ENCODE data around the gene UBA52.
"Not testable (repeated sequence)": the region's sequence is repeated elsewhere in the genome, so short reads cannot be mapped to it uniquely, and the experiment has no call there.

Gene UBA52

DNA sequence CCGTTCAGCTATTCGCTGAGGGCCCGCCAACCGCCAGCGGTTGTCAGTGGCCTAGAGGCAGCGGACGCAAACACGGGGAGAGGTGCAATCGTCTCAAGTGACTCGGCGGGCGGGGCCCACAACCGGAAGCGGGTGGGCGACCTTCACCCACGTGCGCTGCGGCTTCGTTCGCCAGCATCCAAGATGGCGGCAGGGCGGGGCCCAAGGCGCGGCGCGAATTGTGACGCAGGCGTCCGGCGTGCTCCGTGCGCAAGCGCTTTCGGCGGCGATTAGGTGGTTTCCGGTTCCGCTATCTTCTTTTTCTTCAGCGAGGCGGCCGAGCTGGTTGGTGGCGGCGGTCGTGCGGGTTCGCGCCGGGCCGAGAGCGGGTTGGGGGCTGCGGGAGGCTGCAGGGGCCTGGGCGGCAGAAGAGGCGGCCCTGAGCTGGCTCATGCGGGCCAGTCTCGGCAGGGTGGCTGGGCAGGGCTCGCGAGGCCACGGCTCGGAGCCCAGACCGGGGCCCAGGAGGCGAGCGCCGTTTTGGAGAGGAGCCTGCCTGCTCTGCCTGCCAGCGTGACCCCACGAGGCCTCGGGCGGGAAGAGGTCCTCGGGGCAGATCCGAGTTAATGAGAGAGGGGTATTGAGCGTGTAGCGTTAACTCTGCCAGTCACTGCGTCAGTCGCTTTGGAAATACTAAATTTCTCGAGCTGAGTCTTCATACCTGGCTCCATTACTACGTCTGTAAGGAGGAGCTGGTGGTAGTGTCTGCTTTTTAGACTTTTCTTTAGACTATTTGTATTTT is at the start of gene UBA52:
Gene UBA52 (plus strand): TSS at position 294 of the 781 bp plus-strand sequence. CDS start 1,444 bp downstream, outside the sequence.
- peak; percentile 100 for DNase-seq

DNA sequence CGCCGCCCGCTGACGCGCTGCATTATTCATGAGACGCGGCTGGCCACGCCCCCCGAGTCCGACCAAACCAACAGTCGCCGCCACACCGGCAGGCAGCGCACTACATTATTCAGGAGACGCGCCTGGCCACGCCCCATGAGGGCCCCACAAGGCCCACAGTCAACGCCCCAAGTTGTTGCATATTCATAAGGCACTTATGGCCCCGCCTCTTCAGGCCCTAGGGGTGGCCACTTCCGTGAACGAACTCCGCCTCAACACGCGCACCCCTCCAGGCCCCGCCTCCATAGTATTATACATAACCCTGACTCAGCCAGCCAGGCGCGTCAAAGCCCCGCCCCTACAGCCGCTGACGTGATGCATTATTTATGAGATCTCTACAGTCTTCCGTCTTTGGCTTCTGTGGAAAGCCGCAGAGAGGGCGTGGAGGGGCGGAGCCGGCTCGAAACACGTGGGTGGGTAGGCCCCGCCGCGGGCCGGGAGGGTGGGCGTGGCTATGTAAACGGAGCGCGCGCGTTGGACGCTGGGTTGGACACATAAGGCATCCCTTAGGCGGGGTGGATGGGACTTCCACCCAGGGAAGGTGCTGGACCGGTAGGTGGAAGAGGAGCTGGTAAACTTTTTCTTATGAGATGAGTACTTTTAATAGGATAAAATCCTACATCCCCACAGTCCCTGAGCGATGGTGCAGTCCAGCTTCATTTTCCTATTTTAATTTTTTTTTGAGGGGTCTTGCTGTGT is 49.4 kb upstream of the UBA52 start:
- DNase-seq = peak; percentile 100

DNA sequence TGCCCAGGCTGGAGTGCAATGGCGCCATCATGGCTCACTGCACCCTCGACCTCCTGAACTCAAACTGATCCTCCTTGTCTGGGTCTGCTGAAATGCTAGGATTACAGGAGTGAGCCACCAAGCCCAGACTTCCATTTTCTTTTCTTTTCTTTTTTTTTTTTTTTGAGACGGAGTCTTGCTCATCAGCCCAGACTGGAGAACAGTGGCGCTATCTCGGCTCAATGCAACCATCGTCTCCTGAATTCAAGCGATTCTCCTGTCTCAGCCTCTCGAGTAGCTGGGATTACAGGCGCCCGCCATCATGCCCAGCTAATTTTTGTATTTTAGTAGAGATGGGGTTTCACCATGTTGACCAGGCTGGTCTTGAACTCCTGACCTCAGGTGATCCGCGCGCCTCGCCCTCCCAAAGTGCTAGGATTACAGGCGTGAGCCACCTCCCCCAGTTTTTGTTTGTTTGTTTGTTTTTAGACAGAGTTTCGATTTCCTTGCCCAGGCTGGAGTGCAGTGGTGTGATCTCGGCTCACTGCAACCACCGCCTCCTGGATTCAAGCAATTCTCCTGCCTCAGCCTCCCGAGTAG is 48.7 kb upstream of the UBA52 start:
- DNase-seq = not testable (repeated sequence)

DNA sequence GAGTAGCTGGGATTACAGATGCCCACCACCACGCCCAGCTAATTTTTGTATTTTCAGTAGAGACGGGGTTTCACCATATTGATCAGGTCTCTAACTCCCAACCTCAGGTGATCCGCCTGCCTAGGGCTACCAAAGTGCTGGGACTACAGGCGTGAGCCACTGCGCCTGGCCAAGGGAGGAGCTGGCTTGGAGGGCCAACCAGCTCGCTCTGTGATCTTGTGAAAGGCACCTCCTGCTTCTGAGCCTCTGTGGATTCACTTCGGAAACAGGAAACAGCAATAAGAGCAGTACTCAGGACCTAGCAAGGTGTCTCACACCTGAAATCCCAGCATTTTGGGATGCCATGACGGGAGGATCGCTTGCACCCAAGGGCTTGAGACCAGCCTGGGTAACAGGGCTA is 47.8 kb upstream of the UBA52 start:
- DNase-seq = no peak

DNA sequence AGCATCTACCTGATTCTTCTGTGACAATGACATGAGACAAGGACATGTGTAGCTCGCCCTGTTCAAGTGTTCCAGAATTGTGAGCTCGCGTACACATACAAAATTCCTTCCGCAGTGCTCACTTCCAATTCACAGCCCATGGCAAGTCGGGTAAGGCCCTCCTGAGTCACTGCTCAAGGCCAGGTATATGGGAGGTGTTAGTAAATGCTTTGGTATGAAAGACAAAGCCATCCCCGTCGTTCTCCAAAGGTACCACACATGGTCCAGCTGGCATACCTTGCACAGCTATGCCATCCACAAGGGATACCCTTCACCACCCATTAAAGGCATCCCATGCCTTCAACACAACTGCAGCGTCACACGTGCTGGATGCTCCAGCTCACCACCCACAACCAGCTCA is 45.3 kb upstream of the UBA52 start:
- DNase-seq = no peak

DNA sequence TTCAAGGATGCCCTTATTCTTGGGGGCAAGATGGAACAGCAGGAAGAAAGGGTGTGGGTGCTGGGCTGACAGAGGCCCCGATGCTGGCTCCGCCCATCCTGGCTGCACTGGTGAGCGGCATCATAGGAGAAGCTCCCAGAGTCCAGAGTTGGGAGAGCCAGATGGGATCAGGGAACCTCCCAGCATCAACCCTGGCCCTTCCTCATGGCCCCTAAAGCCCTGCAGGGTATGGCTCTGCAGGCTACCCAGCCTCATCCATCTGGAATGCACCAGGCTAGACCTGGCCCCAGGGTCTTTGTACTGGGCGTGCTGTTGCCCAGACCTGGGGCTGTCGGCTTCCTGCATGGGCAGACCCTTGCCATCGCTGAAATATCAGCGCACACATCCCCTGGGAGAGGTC is 41.9 kb upstream of the UBA52 start:
- DNase-seq = no peak

DNA sequence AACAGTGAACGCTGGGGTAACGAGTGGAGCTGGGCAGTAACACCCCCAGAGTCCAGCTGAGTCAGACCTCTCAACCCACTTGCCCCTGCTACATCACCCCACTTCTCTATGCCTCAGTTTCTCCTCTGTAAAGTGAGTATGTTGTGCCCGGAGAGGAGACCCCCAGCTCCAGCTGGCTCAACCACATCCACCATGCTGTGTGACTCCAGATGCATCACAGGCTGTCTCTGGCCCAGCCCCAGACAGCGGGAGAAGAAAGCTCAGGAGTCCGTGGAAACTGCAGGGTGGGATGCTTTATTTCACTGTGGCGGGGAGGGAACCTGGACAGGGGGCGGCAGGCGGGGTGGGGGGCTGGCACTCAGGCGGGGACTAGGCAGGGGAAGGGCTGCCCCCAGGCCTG is 40.2 kb upstream of the UBA52 start:
- no peak for DNase-seq

DNA sequence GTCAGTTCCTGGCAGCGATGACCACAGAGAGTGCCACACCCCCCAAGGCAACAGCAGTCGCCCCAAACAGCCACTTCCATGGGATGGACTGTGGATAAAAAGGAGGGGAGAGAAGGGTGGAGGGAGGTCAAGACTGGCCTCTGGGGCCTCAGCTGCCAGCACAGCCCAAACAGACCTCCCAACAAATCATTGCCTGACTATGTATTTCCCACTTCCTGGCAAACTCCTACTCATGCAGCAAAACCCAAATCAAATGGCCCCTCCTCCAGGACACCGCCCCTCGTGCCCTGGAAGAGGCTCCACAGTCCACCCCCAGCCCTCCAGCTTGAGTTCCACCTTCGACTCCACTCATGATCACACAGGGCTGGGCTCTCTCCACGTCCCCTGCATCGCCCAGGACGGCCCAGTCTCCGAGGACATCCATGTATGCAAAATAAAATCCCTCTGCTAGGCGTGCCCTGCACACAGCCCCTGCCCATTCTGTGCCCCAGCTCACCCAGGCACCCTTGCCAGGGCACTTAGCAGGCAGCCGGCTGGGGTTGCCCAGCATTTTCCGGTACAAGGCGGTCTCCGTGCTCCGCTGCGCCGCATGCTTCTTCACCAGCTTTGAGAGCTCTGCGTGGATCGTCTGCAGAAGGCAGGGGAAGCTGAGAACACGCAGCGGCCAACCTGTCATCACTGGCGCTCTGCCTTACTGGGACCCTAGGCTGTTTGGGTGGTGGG is 39.3 kb upstream of the UBA52 start:
- DNase-seq = no peak

DNA sequence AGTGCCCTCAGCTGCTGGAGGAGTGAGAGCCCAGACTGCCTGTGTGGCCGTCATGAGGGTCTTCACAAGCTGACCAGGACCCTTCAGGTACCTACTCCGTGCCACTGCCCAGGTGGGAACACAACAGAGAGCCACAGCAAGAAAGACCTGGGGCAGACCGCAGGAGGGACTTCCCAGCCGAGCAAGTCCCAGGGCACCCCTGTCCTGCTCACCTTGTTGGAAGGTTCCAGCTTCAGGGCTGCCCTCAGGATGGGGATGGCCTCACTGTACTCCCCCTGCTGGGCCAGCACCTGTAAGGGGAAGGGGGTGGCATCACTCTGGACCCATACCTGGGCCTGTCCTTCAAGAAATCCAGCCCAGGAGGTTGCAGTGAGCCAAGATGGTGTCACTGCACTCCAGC is 38.6 kb upstream of the UBA52 start:
- DNase-seq = no peak

DNA sequence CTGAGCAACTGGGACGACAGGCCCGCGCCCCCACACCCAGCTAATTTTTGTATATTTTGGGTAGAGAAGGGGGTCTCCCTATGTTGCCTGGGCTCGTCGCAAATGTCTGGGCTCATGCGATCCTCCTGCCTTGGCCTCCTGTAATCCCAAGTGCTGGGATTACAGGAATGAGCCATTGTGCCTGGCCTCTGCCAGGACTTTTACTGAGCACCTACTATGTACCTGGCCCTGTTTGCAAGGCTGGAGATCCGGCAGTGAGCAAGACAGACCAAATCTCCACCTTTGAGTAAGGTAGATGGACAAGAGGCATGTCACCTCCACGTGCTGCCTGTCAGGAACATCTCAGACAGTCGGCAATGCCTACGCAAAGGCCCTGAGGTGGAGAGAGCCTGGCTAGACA is 35.2 kb upstream of the UBA52 start:
- DNase-seq = no peak

DNA sequence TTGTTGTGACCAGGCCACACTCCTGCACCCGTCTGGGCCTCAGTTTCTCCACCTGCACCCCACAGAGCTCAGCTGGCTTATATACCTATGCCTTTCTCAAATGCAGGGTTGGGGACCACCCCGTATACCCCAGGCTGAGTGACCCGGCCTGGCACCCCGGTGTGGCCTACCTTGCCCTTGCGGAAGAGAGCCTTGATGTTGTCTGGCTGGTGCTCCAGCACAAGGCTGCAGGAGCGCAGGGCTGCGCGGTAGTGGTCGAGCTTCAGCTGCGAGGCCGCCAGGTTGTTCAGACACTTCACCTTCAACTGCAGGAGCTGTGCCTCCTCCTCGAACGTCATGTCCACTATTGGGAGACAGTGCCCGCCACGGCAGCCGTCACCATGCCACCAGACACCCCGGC is 34.2 kb upstream of the UBA52 start:
- no peak for DNase-seq

DNA sequence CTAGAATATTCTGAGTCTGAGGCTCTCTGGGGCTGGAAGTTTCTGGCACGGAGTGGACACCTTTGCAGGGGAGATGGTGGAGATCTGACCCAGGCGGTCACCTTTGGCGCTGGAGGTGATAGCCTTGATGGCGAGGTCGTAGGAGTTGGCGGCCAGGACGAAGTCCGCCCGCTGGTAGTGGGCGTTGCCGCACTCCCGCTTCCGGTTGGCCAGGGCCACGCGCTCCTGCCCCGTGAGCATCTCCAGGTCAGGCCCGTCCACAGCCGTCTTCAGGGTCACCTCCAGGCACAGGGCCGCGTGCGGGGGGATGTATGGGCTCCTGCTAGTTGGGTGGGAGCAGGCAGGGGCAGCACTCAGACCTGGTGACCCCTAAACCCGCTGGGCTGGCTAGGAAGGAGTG is 33.5 kb upstream of the UBA52 start:
- no peak for DNase-seq

DNA sequence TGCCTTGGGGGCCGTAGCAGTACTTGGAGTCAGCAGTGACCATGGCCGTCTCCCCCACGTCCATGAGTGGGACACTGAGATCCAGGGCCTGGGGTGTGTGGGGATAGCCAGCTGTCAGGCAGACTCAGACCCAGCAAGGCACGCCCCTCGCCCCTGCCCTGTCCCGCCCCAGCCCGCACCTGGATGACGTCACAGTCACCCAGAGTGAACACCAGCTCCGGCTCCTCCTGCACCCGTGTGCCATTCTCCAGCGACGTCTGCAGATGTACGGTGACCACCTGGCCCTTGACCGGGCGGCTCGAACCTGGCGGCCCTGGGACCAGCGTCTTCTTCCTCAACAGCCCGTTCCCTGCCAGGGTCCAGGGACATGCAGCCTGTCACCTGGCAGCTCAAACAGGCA is 32.3 kb upstream of the UBA52 start:
- no peak for DNase-seq

DNA sequence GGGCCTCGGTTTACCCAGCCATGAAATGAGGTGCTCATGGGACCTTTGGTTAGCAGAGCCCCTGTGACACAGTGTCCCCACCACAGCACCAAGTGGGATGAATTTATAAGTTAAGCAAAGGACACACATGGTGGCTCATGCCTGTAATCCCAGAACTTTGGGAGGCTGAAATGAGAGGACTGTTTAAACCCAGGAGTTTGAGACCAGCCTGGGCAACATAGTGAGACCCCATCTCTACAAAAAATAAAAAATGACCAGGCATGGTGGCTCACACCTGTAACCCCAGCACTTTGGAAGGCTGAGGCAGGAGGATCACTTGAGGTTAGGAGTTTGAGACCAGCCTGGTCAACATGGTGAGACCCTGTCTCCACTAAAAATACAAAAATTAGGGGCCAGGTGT is 31.5 kb upstream of the UBA52 start:
- not testable (repeated sequence) for DNase-seq

DNA sequence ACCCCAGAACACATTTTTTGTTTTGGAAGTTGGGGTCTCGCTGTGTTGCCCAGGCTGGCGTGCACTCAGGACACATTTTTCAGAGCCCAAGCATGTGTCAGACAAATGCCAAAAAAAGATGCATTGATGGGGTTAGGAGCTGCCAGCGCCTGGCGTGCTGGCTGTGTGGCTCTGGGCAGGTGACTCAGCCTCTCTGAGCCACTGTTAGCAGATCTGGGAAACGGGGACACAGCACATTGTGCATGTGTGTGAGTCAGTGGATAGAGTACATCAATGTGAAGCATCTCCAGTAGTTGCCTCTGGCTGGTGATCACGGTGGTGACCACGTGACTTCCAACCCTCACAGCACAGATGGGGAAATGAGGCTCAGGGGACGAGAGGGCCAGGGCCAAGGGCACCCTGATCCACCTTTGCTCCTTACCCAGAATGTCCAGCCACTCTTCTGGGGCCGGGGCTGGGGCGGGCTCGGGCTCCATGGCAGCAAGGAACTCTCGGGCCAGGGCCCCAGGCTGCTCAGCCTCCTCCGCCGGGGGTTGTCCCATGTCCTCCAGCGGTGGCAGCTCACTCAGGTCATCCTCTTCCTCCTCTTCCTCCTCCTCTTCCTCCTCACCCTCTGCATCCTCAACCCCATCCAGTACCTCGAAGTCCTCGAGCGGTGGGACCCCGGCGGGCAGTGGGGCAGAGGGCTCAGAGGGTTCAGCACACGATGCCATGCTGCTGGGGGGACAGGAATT is 30.2 kb upstream of the UBA52 start:
- peak; percentile 39 for DNase-seq

DNA sequence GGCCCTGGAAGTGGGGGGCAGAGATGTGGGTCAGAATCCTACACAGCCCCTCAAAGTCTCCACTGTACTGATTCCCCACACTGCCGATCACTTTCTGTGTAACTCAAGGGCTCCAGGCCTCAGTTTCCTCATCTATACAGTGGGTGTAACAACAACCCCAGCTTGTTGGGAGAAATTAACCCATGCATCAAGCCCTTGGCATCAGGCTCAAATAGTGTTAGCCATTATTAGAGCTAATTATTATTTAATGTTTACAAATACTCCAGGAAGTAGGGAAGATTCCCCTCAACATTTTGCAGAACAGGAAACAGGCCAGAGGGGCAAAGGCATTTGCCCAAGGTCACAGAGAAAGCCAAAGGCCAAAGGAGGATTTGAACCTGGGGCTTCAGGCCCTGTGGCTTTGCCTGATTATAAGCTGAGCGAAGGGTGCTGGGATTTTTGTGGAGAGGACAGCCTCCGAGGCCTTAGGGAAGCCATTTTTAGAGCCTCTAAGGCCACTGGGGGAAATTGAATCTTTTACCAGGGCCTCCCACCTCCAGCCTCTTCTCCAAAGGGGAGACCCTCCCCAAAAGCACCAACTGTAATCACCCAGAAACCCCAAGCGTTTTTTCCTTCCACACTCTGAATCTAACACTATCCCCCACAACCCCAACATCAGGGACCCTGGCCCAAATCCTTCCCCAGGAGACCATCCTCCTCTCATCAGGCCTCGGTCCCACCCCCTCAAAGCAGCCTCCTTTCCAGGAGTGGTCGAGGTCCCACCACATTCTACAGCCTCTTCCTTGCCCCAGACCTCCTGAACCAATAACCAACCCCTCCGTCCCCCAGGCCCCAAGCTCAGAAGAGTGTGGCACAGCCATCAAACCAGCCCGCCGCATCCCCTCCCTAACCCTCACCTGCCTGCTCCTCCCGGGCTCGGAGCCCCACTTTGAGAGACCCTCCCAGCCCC is 29.4 kb upstream of the UBA52 start:
- no peak for DNase-seq

DNA sequence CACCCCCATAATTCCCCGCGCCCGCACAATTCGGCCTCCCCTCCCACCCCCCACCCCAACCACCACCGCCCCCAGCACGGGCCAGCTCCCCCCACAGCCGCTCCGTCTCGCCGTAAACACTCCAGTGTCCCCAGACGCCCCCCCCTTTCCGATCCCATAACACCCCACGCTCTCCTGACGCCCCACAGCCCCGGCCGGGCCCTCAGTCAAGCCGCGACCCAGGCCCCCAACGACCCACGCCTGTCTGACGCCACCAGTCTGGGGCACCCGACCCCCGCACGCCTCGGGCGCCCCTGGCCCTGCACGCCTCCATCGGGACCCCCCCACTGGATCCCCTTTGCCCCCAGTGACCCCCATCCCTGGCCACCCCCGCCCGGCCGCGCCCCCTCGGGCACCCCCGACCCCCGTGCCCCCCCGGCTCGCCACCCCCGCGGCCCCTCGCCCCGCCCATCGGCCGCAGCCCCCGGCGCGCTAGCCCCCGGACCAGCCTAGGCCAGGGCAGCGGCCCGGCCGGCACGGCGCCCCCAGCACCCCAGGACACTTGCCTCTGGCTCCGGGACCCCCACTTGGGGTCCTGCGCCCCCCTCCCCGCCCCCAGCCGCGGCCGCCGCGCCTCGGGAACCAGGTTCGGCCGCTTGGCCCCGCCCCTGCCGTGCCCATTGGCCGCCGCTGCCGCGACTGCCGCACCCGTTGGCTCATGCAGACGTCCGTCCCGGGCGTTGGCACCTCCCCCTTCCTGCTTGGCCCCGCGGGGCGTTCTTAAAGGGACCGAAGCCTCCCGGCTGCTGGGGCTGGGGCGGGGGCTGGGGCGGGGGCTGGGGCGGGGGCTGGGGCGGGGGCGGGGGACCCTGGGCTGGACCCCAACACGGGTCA is 28.5 kb upstream of the UBA52 start, which contains the start of gene FKBP8:
Gene FKBP8 (minus strand): TSS at position 633 of the 873 bp plus-strand sequence. CDS start 1,603 bp downstream, outside the sequence.
- peak; percentile 95 for DNase-seq

DNA sequence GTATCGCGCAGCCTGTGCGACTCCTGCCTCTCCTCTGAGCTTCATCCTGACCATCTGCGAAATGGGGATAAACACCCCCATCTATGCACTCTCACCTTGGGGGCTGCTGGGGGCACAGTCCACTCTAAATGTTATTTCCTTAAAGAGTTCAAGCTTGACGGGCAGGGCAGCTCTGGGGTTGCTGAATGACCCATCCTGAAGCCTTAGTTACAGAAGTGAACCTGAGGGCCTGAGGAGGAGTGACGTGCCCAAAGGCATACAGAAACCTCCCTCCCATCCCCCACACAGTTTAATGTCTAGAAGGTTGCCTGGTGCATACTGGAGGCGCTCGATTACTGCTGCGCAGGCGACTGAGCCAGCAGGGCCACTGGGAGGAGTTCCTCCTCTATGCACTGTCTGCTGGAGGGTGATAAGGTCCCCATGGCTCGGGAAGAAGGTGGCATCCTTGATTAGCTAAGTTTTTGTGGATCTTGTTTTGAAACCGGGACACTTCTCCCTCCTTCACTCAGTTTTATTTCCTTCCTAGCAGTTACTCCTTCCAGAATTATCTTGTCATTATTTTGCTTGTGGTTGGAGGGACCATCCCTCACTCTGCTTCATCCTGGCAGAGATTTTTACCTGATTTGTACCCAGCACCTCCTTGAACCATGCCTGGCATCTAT is 27.7 kb upstream of the UBA52 start:
- peak; percentile 84 for DNase-seq

DNA sequence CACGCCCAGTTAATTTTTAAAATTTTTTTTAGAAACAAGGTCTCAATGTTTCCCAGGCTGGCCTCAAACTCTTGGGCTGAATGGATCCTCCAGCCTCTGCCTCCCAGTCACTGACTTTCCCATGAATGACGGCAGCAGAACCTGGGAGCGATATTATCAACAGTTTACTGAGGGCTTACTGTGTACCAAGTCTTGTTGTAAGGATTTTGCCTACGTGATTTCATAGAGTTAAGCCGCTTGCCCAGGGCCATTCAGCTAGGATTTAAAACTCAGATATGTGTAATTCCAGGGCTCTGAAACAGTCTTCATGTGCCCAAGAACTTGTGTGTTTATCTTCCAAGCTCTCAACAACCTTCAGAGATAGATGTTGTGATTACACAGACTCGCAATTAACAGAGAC is 20.0 kb upstream of the UBA52 start:
- no peak for DNase-seq

All from suppressor macrophage treated with lipopolysaccharide for 4 hours (primary cell).